ENCODE data around the gene KRTAP3-2. TPM values are rescaled to one million over a fixed set of nuclear protein-coding genes. Genes with fewer than 3 reads are reported as not detected.

KRTAP3-2 gene
- total RNA-seq, 1 experiment from 2014 or later, result not detected

DNA sequence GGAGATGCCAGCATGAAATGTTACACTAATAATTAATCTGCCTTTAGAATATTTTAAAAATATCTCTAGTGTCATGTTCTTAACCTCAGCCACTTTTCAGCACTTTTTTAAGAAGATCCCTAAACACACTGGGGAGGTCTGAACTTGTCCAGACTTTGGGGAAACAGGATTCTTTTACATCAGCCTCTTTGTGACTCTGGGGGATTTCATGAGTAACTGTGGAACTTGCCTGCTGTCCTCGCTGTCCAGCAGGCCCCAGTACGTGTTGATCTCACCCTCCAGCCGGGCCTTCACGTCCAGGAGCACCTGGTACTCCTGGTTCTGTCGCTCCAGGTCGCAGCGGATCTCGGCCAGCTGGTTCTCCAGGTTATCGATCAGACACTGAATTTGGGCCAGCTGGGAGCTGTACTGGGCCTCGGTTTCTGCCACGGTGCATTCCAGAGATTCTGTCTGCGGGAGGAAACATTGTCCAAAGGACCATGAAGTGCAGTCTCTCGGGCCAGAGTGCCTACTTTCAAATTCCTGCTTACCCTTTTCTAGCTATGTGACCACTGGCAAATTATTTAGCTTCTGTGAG, 21.0 kb downstream of the KRTAP3-2 start:
- H3K79me2 ChIP-seq (ENCODE audit: insufficient read depth, low read length), result no peaks in the 10 kb centered on the region
- H3K9me2 ChIP-seq (ENCODE audit: insufficient read depth), result no peaks in the 10 kb centered on the region
- ChIA-PET CTCF (no interaction called here), RAD21 (ENCODE audit: low non-redundant PET in 1 of 2, low total read pairs in 2 of 2, uncharacterized antibody in 2 of 2, unreplicated experiment in 2 of 2) (no interaction called here), POLR2A (interaction anchor here (0.7 kb wide), 1 partner anchor 378 kb away, joined by 3 read pairs; no protein-coding TSS in a partner anchor)
- H3K27me3 ChIP-seq (ENCODE audit: insufficient read depth, low read length), result no peaks in the 10 kb centered on the region
- no peak overlapping the region for H2AFZ ChIP-seq (ENCODE audit: low read depth, low read length, poor library complexity, severe bottlenecking)
- H3K4me2 ChIP-seq (ENCODE audit: low read length), result no peak overlapping the region
- H3K4me3 ChIP-seq (replicated peaks in 1 of 2; ENCODE audit: low read depth in 1 of 2, low read length in 2 of 2), result no peak overlapping the region
- no peak overlapping the region for H3K9ac ChIP-seq (ENCODE audit: low read length)
- intact Hi-C loops (cut with micrococcal nuclease), result no loop called here
- H3K36me3 ChIP-seq (ENCODE audit: control insufficient read depth in 1 of 2, insufficient read depth in 2 of 2, low read length in 2 of 2), result no peaks in the 10 kb centered on the region
- no peak overlapping the region for H3K27ac ChIP-seq (ENCODE audit: low read depth, low read length)
- DNase-seq (ENCODE audit: low read depth, low spot score) (no peak), ATAC-seq (no peak)
- no TSS peak for BruUV-seq (replicated peaks)
- no peaks in the 10 kb centered on the region for H4K20me1 ChIP-seq (ENCODE audit: insufficient read depth)
- TF ChIP-seq FOSL1 (IDR thresholded peaks at IDR 0.05; ENCODE audit: low read depth) (no peak), SRF (IDR thresholded peaks at IDR 0.05; ENCODE audit: low read depth) (no peak), ZNF274 (IDR thresholded peaks at IDR 0.05; ENCODE audit: low read depth, low read length) (no peak), RAD21 (IDR thresholded peaks at IDR 0.05; ENCODE audit: low read depth) (no peak), EZH2phosphoT487 (IDR thresholded peaks at IDR 0.05; ENCODE audit: borderline replicate concordance) (no peak), EZH2 (IDR thresholded peaks at IDR 0.05) (no peak), SP1 (IDR thresholded peaks at IDR 0.05; ENCODE audit: low read depth) (no peak), ATF3 (IDR thresholded peaks at IDR 0.05) (no peak), TCF7L2 (IDR thresholded peaks at IDR 0.05; ENCODE audit: borderline replicate concordance, extremely low read depth, insufficient read depth, insufficient read length) (no peak)
- no peaks in the 10 kb centered on the region for H3K9me3 ChIP-seq (ENCODE audit: control insufficient read depth in 1 of 2, insufficient read depth in 1 of 2, low read depth in 1 of 2, low read length in 2 of 2)
- peaks cover 4% of the 10 kb centered on the region in 2 experiments; a peak in 3 of 4 replicates for H3K4me1 ChIP-seq (ENCODE audit: control insufficient read depth in 1 of 2, insufficient read depth in 2 of 2, low read length in 2 of 2)

DNA sequence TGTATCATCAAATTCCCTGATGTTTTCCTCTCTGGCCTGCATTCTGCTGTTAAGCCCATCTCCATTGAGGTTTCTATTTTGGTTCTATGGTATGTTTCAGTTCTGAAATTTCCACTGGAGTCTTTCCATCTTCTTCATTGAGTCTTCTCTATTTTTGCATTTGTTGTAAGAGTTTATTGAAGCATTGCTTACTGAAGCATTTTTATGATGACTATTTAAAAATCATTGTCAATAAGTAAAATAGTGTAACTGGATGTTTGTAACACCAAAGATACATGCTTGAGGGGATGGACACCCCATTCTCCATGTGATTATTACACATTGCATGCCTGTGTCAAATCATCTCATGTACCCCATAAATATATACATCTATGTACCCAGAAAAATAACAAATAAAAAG, 24.2 kb downstream of the KRTAP3-2 start:
- Histone ChIP-seq H3K4me2 (ENCODE audit: low read length) (no peak overlapping the region), H3K9me2 (ENCODE audit: insufficient read depth) (no peaks in the 10 kb centered on the region), H2AFZ (ENCODE audit: low read depth, low read length, poor library complexity, severe bottlenecking) (no peak overlapping the region), H3K9ac (ENCODE audit: low read length) (no peak overlapping the region), H3K27me3 (ENCODE audit: insufficient read depth, low read length) (no peaks in the 10 kb centered on the region), H3K36me3 (ENCODE audit: control insufficient read depth in 1 of 2, insufficient read depth in 2 of 2, low read length in 2 of 2) (no peaks in the 10 kb centered on the region), H3K27ac (ENCODE audit: low read depth, low read length) (no peak overlapping the region), H3K4me3 (replicated peaks in 1 of 2; ENCODE audit: low read depth in 1 of 2, low read length in 2 of 2) (no peak overlapping the region), H3K4me1 (ENCODE audit: control insufficient read depth in 1 of 2, insufficient read depth in 2 of 2, low read length in 2 of 2) (peaks cover under 1 to 5% of the 10 kb centered on the region in 2 experiments; a peak in 3 of 4 replicates), H4K20me1 (ENCODE audit: insufficient read depth) (no peaks in the 10 kb centered on the region), H3K9me3 (ENCODE audit: control insufficient read depth in 1 of 2, insufficient read depth in 1 of 2, low read depth in 1 of 2, low read length in 2 of 2) (no peaks in the 10 kb centered on the region), H3K79me2 (ENCODE audit: insufficient read depth, low read length) (no peaks in the 10 kb centered on the region)
- RAD21 ChIA-PET (ENCODE audit: low non-redundant PET in 1 of 2, low total read pairs in 2 of 2, uncharacterized antibody in 2 of 2, unreplicated experiment in 2 of 2), result no interaction called here
- ATAC-seq (no peak), DNase-seq (ENCODE audit: low read depth, low spot score) (no peak)
- POLR2A ChIA-PET, result no interaction called here
- BruUV-seq (replicated peaks), result no TSS peak
- TF ChIP-seq TCF7L2 (IDR thresholded peaks at IDR 0.05; ENCODE audit: borderline replicate concordance, extremely low read depth, insufficient read depth, insufficient read length), result no peak
- TF ChIP-seq EZH2 (IDR thresholded peaks at IDR 0.05), result no peak
- TF ChIP-seq SIN3A (IDR thresholded peaks at IDR 0.05; ENCODE audit: low read depth), result no peak
- no peak for TF ChIP-seq FOSL1 (IDR thresholded peaks at IDR 0.05; ENCODE audit: low read depth)
- TF ChIP-seq CEBPB (IDR thresholded peaks at IDR 0.05; ENCODE audit: low read depth), result no peak
- no peak for TF ChIP-seq ZBTB33 (IDR thresholded peaks at IDR 0.05; ENCODE audit: extremely low read depth, insufficient replicate concordance, low read length)
- no peak for TF ChIP-seq EZH2phosphoT487 (IDR thresholded peaks at IDR 0.05; ENCODE audit: borderline replicate concordance)
- TF ChIP-seq EGR1 (IDR thresholded peaks at IDR 0.05; ENCODE audit: low read depth), result no peak
- no peak for TF ChIP-seq ELF1 (IDR thresholded peaks at IDR 0.05; ENCODE audit: borderline replicate concordance, low read depth)
- no peak for TF ChIP-seq POLR2A (IDR thresholded peaks at IDR 0.05; ENCODE audit: borderline replicate concordance, extremely low read depth, insufficient read depth, insufficient read length)
- CTCF ChIA-PET, result no interaction called here
- intact Hi-C loops (cut with micrococcal nuclease), result no loop called here

All from HCT116 (cell line).